ENCODE data around the gene AP4E1. TPM values are rescaled to one million over a fixed set of nuclear protein-coding genes. Genes with fewer than 3 reads are reported as not detected.
"Not testable (repeated sequence)": the region's sequence is repeated elsewhere in the genome, so short reads cannot be mapped to it uniquely, and the experiment has no call there.

Gene AP4E1
- total RNA-seq, 2 donors from 2014 or later: 6.1 to 9.2 TPM

DNA sequence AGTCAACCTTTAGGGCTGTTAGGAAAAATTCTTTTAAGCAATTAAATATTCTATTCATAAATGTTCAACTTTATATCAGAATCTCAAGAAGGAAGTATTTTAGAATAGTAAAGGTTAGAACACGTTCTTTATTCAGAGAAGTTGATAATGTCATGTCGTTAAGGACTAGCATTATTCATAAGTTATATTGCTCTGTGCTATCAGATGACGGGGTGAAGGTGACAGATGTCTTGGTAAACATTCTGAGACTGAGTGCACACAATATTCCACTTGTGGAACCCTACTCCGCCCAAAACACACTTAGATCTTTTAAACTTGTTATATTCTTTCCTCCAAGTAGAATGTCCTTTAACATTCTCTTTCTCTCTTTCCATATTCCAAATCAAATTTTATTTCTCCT lies 7.9 kb downstream of the AP4E1 start:
- H3K27ac ChIP-seq: no peak overlapping the region
- H3K4me3 ChIP-seq: no peak overlapping the region
- intact Hi-C loops (cut with DNase I): no loop called here
- WGBS: 66% methylated on average over 4 of the region's 4 CpGs
- peaks cover 0 to 5% of the 10 kb centered on the region in 2 donors for H3K36me3 ChIP-seq
- DNase-seq (ENCODE audit: low spot score): no peak
- peaks cover 1% of the 10 kb centered on the region for H3K27me3 ChIP-seq (replicated peaks; ENCODE audit: insufficient read depth)
- TF ChIP-seq POLR2AphosphoS5 (IDR thresholded peaks at IDR 0.05) (no peak), CTCF (IDR thresholded peaks at IDR 0.05) (no peak), POLR2A (IDR thresholded peaks at IDR 0.05) (no peak)
- H3K4me1 ChIP-seq (replicated peaks): no peaks in the 10 kb centered on the region
- H3K9me3 ChIP-seq: no peaks in the 10 kb centered on the region

GRCh38 chr15:50919359-50919758 lies 10.9 kb downstream of the AP4E1 start:
- H3K4me3 ChIP-seq; H3K36me3 ChIP-seq; H3K4me1 ChIP-seq (replicated peaks); intact Hi-C loops (cut with DNase I); DNase-seq (ENCODE audit: low spot score); H3K27me3 ChIP-seq (replicated peaks; ENCODE audit: insufficient read depth); H3K27ac ChIP-seq; H3K9me3 ChIP-seq: not testable (repeated sequence)
- WGBS: 98% methylated on average over 4 of the region's 4 CpGs

DNA sequence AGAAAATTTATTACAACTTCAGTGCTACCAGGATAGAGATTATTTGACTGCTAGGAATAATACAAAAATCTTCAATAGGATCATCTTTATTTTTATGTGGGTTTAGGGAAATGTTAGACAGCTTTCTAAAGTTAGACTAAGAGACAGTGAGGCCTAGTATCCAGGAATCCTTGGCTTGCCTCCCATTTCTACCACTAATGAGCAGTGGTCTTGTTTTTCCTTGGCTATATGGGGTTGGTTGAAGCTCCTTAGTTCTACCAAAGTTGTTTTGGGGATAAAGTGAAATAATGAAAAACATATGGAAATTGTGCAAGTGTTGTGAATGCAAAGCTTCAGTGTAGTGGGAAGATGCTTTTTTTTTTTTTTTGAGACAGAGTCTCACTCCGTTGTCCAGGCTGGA lies 16.8 kb downstream of the AP4E1 start:
- peaks cover 0 to 5% of the 10 kb centered on the region in 2 donors for H3K36me3 ChIP-seq
- intact Hi-C loops (cut with DNase I): no loop called here
- no peaks in the 10 kb centered on the region for H3K9me3 ChIP-seq
- 95% methylated on average over 1 of the region's 1 CpG for WGBS
- H3K4me1 ChIP-seq (replicated peaks): no peaks in the 10 kb centered on the region
- TF ChIP-seq CTCF (IDR thresholded peaks at IDR 0.05): no peak
- TF ChIP-seq POLR2A (IDR thresholded peaks at IDR 0.05): no peak
- no peak for TF ChIP-seq POLR2AphosphoS5 (IDR thresholded peaks at IDR 0.05)
- no peak for DNase-seq (ENCODE audit: low spot score)
- peaks cover 1% of the 10 kb centered on the region for H3K27me3 ChIP-seq (replicated peaks; ENCODE audit: insufficient read depth)
- H3K27ac ChIP-seq: no peak overlapping the region
- no peak overlapping the region for H3K4me3 ChIP-seq

GRCh38 chr15:50929062-50929461 lies 20.6 kb downstream of the AP4E1 start:
- no peak for TF ChIP-seq POLR2A (IDR thresholded peaks at IDR 0.05)
- no peak for TF ChIP-seq CTCF (IDR thresholded peaks at IDR 0.05)
- TF ChIP-seq POLR2AphosphoS5 (IDR thresholded peaks at IDR 0.05): no peak
- Histone ChIP-seq H3K9me3 (no peaks in the 10 kb centered on the region), H3K27ac (no peak overlapping the region), H3K4me1 (replicated peaks) (no peaks in the 10 kb centered on the region), H3K36me3 (no peaks in the 10 kb centered on the region), H3K4me3 (no peak overlapping the region), H3K27me3 (replicated peaks; ENCODE audit: insufficient read depth) (no peaks in the 10 kb centered on the region)
- 97% methylated on average over 1 of the region's 1 CpG for WGBS
- intact Hi-C loops (cut with DNase I): no loop called here
- no peak for DNase-seq (ENCODE audit: low spot score)

GRCh38 chr15:50930792-50931191 lies 22.3 kb downstream of the AP4E1 start:
- Histone ChIP-seq H3K36me3 (no peaks in the 10 kb centered on the region), H3K4me1 (replicated peaks) (no peaks in the 10 kb centered on the region), H3K9me3 (no peaks in the 10 kb centered on the region), H3K4me3 (no peak overlapping the region), H3K27me3 (replicated peaks; ENCODE audit: insufficient read depth) (no peaks in the 10 kb centered on the region), H3K27ac (no peak overlapping the region)
- WGBS: 97% methylated on average over 1 of the region's 1 CpG
- TF ChIP-seq POLR2A (IDR thresholded peaks at IDR 0.05) (no peak), CTCF (IDR thresholded peaks at IDR 0.05) (no peak), POLR2AphosphoS5 (IDR thresholded peaks at IDR 0.05) (no peak)
- no peak for DNase-seq (ENCODE audit: low spot score)
- intact Hi-C loops (cut with DNase I): no loop called here
